GM06990 (cell line): Measurements from ENCODE around the gene IL12A.
A peak's percentile ranks its signal among the peaks of the same experiment; 100 is the strongest.

Experiments
- DNase-seq: peaks from one replicate; pipeline ENCODE4 v3.0.0-alpha.2; 2011; ENCODE audit not compliant: insufficient read length; ENCODE audit errors: extremely low read depth
- H3K27me3 ChIP-seq: replicated peaks from 2 replicates; pipeline ENCODE4 v1.6.0; 2011; ENCODE audit warnings: low read length; ENCODE audit not compliant: control insufficient read depth, insufficient read depth
- H3K36me3 ChIP-seq: 2 replicates; pipeline ENCODE4 v1.5.1; 2011; ENCODE audit warnings: low read length; ENCODE audit not compliant: control insufficient read depth, insufficient read depth
- H3K4me3 ChIP-seq: replicated peaks from 2 replicates; pipeline ENCODE4 v1.5.1; 2011; ENCODE audit warnings: low read depth, mild to moderate bottlenecking, control low read depth, low read length
- TF ChIP-seq, protein P1 (sequence below): IDR thresholded peaks from 2 replicates; pipeline ENCODE4 v1.5.1; 2011; ENCODE audit warnings: low read length, control low read depth, mild to moderate bottlenecking, inconsistent platforms; ENCODE audit not compliant: insufficient read depth, poor library complexity, severe bottlenecking

The IL12A gene

DNA sequence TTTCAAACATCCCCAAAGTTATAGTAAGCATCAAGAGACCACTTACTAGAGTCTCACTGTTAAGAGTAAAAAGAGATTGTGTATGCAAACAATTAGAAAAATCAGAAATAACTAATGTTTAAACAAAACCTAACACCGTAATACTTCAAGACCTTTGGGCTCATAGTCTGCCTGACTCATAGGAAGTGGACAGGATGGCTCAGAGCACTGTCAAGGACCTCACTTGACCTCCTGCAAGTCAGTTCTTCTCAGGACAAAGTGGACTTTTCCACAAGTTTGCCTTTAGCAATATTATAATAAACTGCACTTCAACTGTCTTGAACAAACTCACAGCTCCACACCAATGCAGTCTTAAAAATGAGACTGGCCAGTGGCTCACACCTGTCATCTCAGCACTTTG is 34.8 kb downstream of the IL12A start:
- TF ChIP-seq, protein P1, sequence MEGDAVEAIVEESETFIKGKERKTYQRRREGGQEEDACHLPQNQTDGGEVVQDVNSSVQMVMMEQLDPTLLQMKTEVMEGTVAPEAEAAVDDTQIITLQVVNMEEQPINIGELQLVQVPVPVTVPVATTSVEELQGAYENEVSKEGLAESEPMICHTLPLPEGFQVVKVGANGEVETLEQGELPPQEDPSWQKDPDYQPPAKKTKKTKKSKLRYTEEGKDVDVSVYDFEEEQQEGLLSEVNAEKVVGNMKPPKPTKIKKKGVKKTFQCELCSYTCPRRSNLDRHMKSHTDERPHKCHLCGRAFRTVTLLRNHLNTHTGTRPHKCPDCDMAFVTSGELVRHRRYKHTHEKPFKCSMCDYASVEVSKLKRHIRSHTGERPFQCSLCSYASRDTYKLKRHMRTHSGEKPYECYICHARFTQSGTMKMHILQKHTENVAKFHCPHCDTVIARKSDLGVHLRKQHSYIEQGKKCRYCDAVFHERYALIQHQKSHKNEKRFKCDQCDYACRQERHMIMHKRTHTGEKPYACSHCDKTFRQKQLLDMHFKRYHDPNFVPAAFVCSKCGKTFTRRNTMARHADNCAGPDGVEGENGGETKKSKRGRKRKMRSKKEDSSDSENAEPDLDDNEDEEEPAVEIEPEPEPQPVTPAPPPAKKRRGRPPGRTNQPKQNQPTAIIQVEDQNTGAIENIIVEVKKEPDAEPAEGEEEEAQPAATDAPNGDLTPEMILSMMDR, result no peak
- Histone ChIP-seq H3K27me3 (no peaks in the 10 kb centered on the region), H3K4me3 (no peak overlapping the region), H3K36me3 (no peaks in the 10 kb centered on the region)
- DNase-seq, result no peak

GRCh38 chr3:160027541-160028195 is 39.0 kb downstream of the IL12A start:
- H3K36me3 ChIP-seq, result no peaks in the 10 kb centered on the region
- no peak overlapping the region for H3K4me3 ChIP-seq
- DNase-seq, result peak; percentile 68
- TF ChIP-seq, protein P1, result no peak
- H3K27me3 ChIP-seq, result no peaks in the 10 kb centered on the region

DNA sequence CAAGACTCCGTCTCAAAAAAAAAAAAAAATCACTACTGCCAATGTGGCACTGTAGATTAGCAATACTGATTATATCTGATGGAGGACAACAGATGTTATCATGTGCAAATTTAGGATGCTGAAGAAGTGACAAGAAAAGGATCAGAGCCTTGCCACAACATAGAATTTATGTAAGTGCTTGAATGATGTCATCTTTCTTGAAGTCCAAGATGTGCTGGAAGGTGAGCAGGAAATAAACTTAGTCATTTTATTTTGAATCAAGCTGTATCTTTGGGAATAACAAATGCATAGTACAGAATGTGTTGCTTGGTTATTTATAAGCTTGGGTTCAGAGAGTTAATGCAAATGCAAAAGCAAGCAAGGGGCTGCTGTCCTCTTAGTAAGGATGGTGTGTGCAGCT is 47.1 kb downstream of the IL12A start:
- TF ChIP-seq, protein P1, result no peak

DNA sequence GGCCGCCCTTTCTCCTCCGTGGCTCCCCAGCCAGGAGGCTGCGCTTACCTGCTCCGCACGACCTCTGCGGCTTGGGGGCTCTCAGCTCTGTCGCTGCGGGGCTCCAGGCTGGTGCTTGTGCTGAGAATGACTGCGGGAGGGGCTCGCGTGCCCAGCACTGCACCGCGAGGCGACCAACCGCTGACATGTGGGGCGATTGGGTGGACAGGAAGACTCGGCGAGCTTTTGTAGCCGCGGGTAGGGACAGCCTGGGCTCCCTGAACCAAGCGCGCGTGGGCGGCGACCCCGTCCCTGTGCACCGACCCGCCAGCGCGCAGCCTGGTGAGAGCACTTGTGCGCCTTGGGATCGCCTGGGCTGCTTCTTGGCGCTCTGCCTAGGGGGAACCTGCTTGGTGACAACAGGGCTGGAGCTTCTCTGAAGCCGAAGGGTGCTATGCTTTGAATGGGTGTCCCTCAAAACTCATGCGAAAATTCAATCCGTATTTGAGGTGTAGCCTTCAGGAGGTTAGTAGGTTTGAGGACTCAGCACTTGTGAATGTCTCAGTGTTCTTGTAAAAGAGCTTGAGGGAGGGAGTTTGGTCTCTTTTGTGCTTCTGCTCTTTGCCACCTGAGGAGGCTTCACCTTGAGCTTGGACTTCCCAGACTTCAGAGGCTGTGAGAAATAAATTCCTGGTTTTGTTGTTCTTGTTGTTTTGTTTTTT is 50.4 kb downstream of the IL12A start:
- Histone ChIP-seq H3K4me3 (peak overlapping the region; percentile 42), H3K27me3 (no peaks in the 10 kb centered on the region; the same call in 1 of the 2 replicates), H3K36me3 (no peaks in the 10 kb centered on the region)
- TF ChIP-seq, protein P1, result no peak
- peak; percentile 31 for DNase-seq

More for the DNA sequence above, 47.1 kb downstream of the IL12A start:
- no peaks in the 10 kb centered on the region; the same call in 1 of the 2 replicates for H3K27me3 ChIP-seq
- DNase-seq, result no peak
- no peaks in the 10 kb centered on the region for H3K36me3 ChIP-seq
- no peak overlapping the region for H3K4me3 ChIP-seq

GRCh38 chr3:160040181-160040580 is 51.5 kb downstream of the IL12A start:
- no peaks in the 10 kb centered on the region; the same call in 1 of the 2 replicates for H3K27me3 ChIP-seq
- no peaks in the 10 kb centered on the region for H3K36me3 ChIP-seq
- H3K4me3 ChIP-seq, result no peak overlapping the region
- no peak for DNase-seq
- TF ChIP-seq, protein P1, result no peak

DNA sequence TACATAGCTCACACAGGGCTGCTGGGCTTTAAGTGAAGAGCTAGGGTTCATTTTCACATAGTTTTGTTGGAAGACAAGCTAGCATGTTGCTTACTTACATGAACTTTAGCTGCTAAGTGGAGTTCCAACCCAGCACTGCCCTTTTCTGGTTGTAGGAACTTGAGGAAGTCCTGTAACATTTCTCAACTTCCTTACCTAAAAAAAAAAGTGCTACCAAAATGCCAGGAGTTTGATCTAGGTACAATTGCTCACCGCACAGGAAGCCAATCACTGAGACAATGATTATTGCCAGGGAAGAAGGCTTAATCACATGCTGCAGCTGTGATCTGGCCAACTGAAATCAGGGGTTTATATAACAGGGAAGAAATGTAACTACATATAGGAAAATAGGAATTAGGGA is 52.8 kb downstream of the IL12A start:
- DNase-seq, result no peak
- TF ChIP-seq, protein P1, result no peak
- H3K27me3 ChIP-seq, result no peaks in the 10 kb centered on the region; the same call in 1 of the 2 replicates
- no peaks in the 10 kb centered on the region for H3K36me3 ChIP-seq
- H3K4me3 ChIP-seq, result no peak overlapping the region
